ENCODE measurements around the gene DAPK1.

GRCh38 chr9:87750726-87751125, 253.1 kb downstream of the DAPK1 start:
- TF ChIP-seq POLR2A (IDR thresholded peaks at IDR 0.05) (no peak), CTCF (IDR thresholded peaks at IDR 0.05) (no peak)
